Endodermal cell (in vitro differentiated cells): Measurements from ENCODE around the gene TPCN2. TPM values are rescaled to one million over a fixed set of nuclear protein-coding genes. Genes with fewer than 3 reads are reported as not detected.

Source experiments
- DNase-seq: peaks from one replicate; pipeline ENCODE4 v3.0.0-alpha.2; 2017
- H3K27ac ChIP-seq: 2 replicates; pipeline ENCODE4 v1.5.1; 2013; ENCODE audit warnings: mild to moderate bottlenecking, low read depth, low read length, moderate library complexity
- H3K27me3 ChIP-seq: 2 replicates; pipeline ENCODE4 v1.6.1; 2013; ENCODE audit warnings: mild to moderate bottlenecking, low read length, moderate library complexity; ENCODE audit not compliant: insufficient read depth, control insufficient read depth, poor library complexity, severe bottlenecking
- H3K36me3 ChIP-seq: 2 replicates; pipeline ENCODE4 v1.7.0; 2013; ENCODE audit warnings: mild to moderate bottlenecking, low read length, moderate library complexity; ENCODE audit not compliant: control insufficient read depth, insufficient read depth
- H3K4me1 ChIP-seq: one replicate; pipeline ENCODE4 v1.7.0; 2013; ENCODE audit warnings: low read length; ENCODE audit not compliant: control insufficient read depth, insufficient read depth
- H3K4me3 ChIP-seq: 2 replicates; pipeline ENCODE4 v1.5.1; 2013; ENCODE audit warnings: mild to moderate bottlenecking, low read length, moderate library complexity
- H3K9ac ChIP-seq: 2 replicates; pipeline ENCODE4 v1.6.1; 2013; ENCODE audit warnings: mild to moderate bottlenecking, low read length, moderate library complexity; ENCODE audit not compliant: poor library complexity, severe bottlenecking; ENCODE audit errors: extremely low read depth
- H3K9me3 ChIP-seq: 2 replicates; pipeline ENCODE4 v1.6.1; 2013; ENCODE audit warnings: mild to moderate bottlenecking, low read length, moderate library complexity; ENCODE audit not compliant: control insufficient read depth
- H3K27ac Mint-ChIP-seq: 2 replicates; pipeline ENCODE4 v1.8.0; 2020; ENCODE audit warnings: mixed read lengths
- H3K27me3 Mint-ChIP-seq: 2 replicates; pipeline ENCODE4 v1.8.0; 2021; ENCODE audit warnings: mild to moderate bottlenecking, mixed read lengths; ENCODE audit not compliant: insufficient read depth
- H3K36me3 Mint-ChIP-seq: 2 replicates; pipeline ENCODE4 v1.8.0; 2020; ENCODE audit warnings: low read depth, mixed read lengths
- H3K4me1 Mint-ChIP-seq: 2 replicates; pipeline ENCODE4 v1.8.0; 2020; ENCODE audit warnings: mixed read lengths
- H3K4me3 Mint-ChIP-seq: 2 replicates; pipeline ENCODE4 v1.8.0; 2020; ENCODE audit warnings: mild to moderate bottlenecking, moderate library complexity, mixed read lengths
- H3K9me3 Mint-ChIP-seq: 2 replicates; pipeline ENCODE4 v1.8.0; 2020; ENCODE audit warnings: mild to moderate bottlenecking, mixed read lengths
- CTCF ChIP-seq: fragments of 200-600 bp; sonication (generic); conservative IDR thresholded peaks from 2 replicates; pipeline ENCODE4 v1.5.0; 2021; ENCODE audit warnings: antibody characterized with exemption, mild to moderate bottlenecking
- WGBS, 2 experiments: methylation state at CpG; one replicate each; pipeline versions ENCODE4 v1.1.5 to v1.1.7; 2013; ENCODE audit warnings: missing lambda C conversion rate in 2 of 2, mixed read lengths in 1 of 2; ENCODE audit not compliant: insufficient coverage in 1 of 2, insufficient read length in 1 of 2; 5-methylcytosine and 5-hydroxymethylcytosine counted together
- total RNA-seq, 2 donors: library from RNA; stranded (reverse); fragmentation: NEBNext Ultra II Directional in 1 of 2; extraction: Animal tissue kit (Norgen Biotek cat#: 25700) in 1 of 2; gene quantifications; 2 replicates in 1 of 2; 3 replicates in 1 of 2; pipeline ENCODE4 v1.2.1, GENCODE V29; 2021

The TPCN2 gene
- total RNA-seq, 2 donors from 2014 or later = 20.7 to 27.9 TPM

- Histone ChIP-seq H3K27ac (no peak overlapping the region), H3K4me3 (no peak overlapping the region), H3K9me3 (no peaks in the 10 kb centered on the region), H3K36me3 (peaks cover 7% of the 10 kb centered on the region), H3K4me1 (peaks cover 6% of the 10 kb centered on the region), H3K27me3 (no peaks in the 10 kb centered on the region), H3K9ac (no peak overlapping the region)
- peaks cover 25% of the 10 kb centered on the region for H3K4me1 Mint-ChIP-seq
- no peaks in the 10 kb centered on the region for H3K27me3 Mint-ChIP-seq
- H3K27ac Mint-ChIP-seq = peak overlapping the region; percentile 32
- H3K4me3 Mint-ChIP-seq = no peak overlapping the region
- no peak for TF ChIP-seq CTCF
- no peaks in the 10 kb centered on the region for H3K9me3 Mint-ChIP-seq
- H3K36me3 Mint-ChIP-seq = peaks cover 5% of the 10 kb centered on the region
- DNase-seq = no peak
- WGBS, 2 experiments = 92 to 93% methylated on average over 14 to 20 of the region's 20 CpGs
These were observed 2.9 kb downstream of the TPCN2 start for GRCh38 chr11:69051381-69052342.

GRCh38 chr11:69052343-69053168, 3.8 kb downstream of the TPCN2 start:
- Histone ChIP-seq H3K4me3 (no peak overlapping the region), H3K27ac (no peak overlapping the region), H3K9me3 (no peaks in the 10 kb centered on the region), H3K36me3 (peaks cover 7% of the 10 kb centered on the region), H3K9ac (no peak overlapping the region), H3K27me3 (no peaks in the 10 kb centered on the region), H3K4me1 (peaks cover 6% of the 10 kb centered on the region)
- DNase-seq = no peak
- H3K4me1 Mint-ChIP-seq = peaks cover 23% of the 10 kb centered on the region
- H3K4me3 Mint-ChIP-seq = no peak overlapping the region
- peak overlapping the region; percentile 32 for H3K27ac Mint-ChIP-seq
- no peak for TF ChIP-seq CTCF
- no peaks in the 10 kb centered on the region for H3K27me3 Mint-ChIP-seq
- H3K9me3 Mint-ChIP-seq = no peaks in the 10 kb centered on the region
- WGBS, 2 experiments = 90 to 92% methylated on average over 12 to 21 of the region's 21 CpGs
- H3K36me3 Mint-ChIP-seq = peaks cover 7% of the 10 kb centered on the region

GRCh38 chr11:69053169-69053477, 4.4 kb downstream of the TPCN2 start:
- no peak overlapping the region for H3K4me3 ChIP-seq
- H3K9ac ChIP-seq = no peak overlapping the region
- H3K4me3 Mint-ChIP-seq = no peak overlapping the region
- H3K9me3 ChIP-seq = no peaks in the 10 kb centered on the region
- DNase-seq = no peak
- no peak overlapping the region for H3K27ac ChIP-seq
- peaks cover 20% of the 10 kb centered on the region for H3K4me1 Mint-ChIP-seq
- no peaks in the 10 kb centered on the region for H3K9me3 Mint-ChIP-seq
- peaks cover 7% of the 10 kb centered on the region for H3K36me3 ChIP-seq
- H3K27ac Mint-ChIP-seq = no peak overlapping the region
- H3K27me3 Mint-ChIP-seq = no peaks in the 10 kb centered on the region
- 90 to 93% methylated on average over 6 to 9 of the region's 9 CpGs for WGBS, 2 experiments
- peaks cover 6% of the 10 kb centered on the region for H3K4me1 ChIP-seq
- no peaks in the 10 kb centered on the region for H3K27me3 ChIP-seq
- H3K36me3 Mint-ChIP-seq = peaks cover 7% of the 10 kb centered on the region
- no peak for TF ChIP-seq CTCF
